ENCODE data around the gene KCNF1. TPM values are rescaled to one million over a fixed set of nuclear protein-coding genes. Genes with fewer than 3 reads are reported as not detected.

KCNF1 gene
- total RNA-seq, 1 experiment from 2014 or later: 1.3 TPM

- ChIA-PET CTCF (no interaction called here), POLR2A (ENCODE audit: unreplicated experiment) (no interaction called here)
- Histone ChIP-seq H3K9ac (ENCODE audit: low read length) (no peak overlapping the region), H4K20me1 (ENCODE audit: low read length) (no peaks in the 10 kb centered on the region), H3F3A (ENCODE audit: low read length, unreplicated experiment) (no peaks in the 10 kb centered on the region), H3K4me1 (ENCODE audit: insufficient read depth, low read length) (peaks cover 5% of the 10 kb centered on the region; the same call in 1 of the 2 replicates), H3K9me2 (replicated peaks; ENCODE audit: low read length) (no peaks in the 10 kb centered on the region), H2AFZ (ENCODE audit: low read length) (no peak overlapping the region), H3K4me2 (ENCODE audit: low read length) (no peak overlapping the region), H3K36me3 (ENCODE audit: low read depth, low read length) (no peaks in the 10 kb centered on the region), H3K4me3 (ENCODE audit: low read length) (no peak overlapping the region), H3K27ac (ENCODE audit: low read length) (no peak overlapping the region), H3K9me3 (ENCODE audit: low read length) (no peaks in the 10 kb centered on the region), H3K79me2 (ENCODE audit: low read length) (no peaks in the 10 kb centered on the region), H3K27me3 (ENCODE audit: low read length) (no peaks in the 10 kb centered on the region)
- TF ChIP-seq CTCF (conservative IDR thresholded peaks at IDR 0.05; ENCODE audit: low read depth, low read length): no peak
- TF ChIP-seq EZH2phosphoT487 (IDR thresholded peaks at IDR 0.05; ENCODE audit: borderline replicate concordance, low read length): no peak
- TF ChIP-seq EZH2 (IDR thresholded peaks at IDR 0.05; ENCODE audit: low read length, unreplicated experiment): no peak
- DNase-seq (no peak), ATAC-seq (no peak)
- intact Hi-C loops (cut with micrococcal nuclease): no loop called here
- BruUV-seq (replicated peaks): no TSS peak
Measured at GRCh38 chr2:10879159-10879558, 32.6 kb upstream of the KCNF1 start.

- Histone ChIP-seq H2AFZ (ENCODE audit: low read length) (no peak overlapping the region), H3K4me3 (ENCODE audit: low read length) (no peak overlapping the region), H4K20me1 (ENCODE audit: low read length) (no peaks in the 10 kb centered on the region), H3F3A (ENCODE audit: low read length, unreplicated experiment) (no peaks in the 10 kb centered on the region), H3K4me2 (ENCODE audit: low read length) (no peak overlapping the region), H3K27ac (ENCODE audit: low read length) (no peak overlapping the region), H3K9me2 (replicated peaks; ENCODE audit: low read length) (no peaks in the 10 kb centered on the region), H3K36me3 (ENCODE audit: low read depth, low read length) (no peaks in the 10 kb centered on the region), H3K27me3 (ENCODE audit: low read length) (no peaks in the 10 kb centered on the region), H3K9me3 (ENCODE audit: low read length) (no peaks in the 10 kb centered on the region), H3K4me1 (ENCODE audit: insufficient read depth, low read length) (peaks cover 5% of the 10 kb centered on the region; the same call in 1 of the 2 replicates), H3K79me2 (ENCODE audit: low read length) (no peaks in the 10 kb centered on the region), H3K9ac (ENCODE audit: low read length) (no peak overlapping the region)
- TF ChIP-seq CTCF (conservative IDR thresholded peaks at IDR 0.05; ENCODE audit: low read depth, low read length) (0 out of 2 replicates have a peak, but pooled peaks have one; percentile 11), EZH2 (IDR thresholded peaks at IDR 0.05; ENCODE audit: low read length, unreplicated experiment) (no peak)
- POLR2A ChIA-PET (ENCODE audit: unreplicated experiment): no interaction called here
- no TSS peak for BruUV-seq (replicated peaks)
- DNase-seq (no peak), ATAC-seq (no peak)
- intact Hi-C loops (cut with micrococcal nuclease): no loop called here
- CTCF ChIA-PET: no interaction called here
Measured at GRCh38 chr2:10879624-10880585, 31.8 kb upstream of the KCNF1 start.
